Testis (tissue), 3 donors: ENCODE results near the gene NPDC1. TPM values are rescaled to one million over a fixed set of nuclear protein-coding genes. Genes with fewer than 3 reads are reported as not detected.

Experiments
- DNase-seq: peaks from one replicate; pipeline ENCODE4 v3.0.0-alpha.2; 2019
- H3K27ac ChIP-seq, 2 donors: fragments of 200-600 bp; sonication (generic); one replicate each; pipeline ENCODE4 v1.5.1; 2019
- H3K27me3 ChIP-seq: fragments of 200-600 bp; sonication (generic); one replicate; pipeline ENCODE4 v1.5.1; 2019
- H3K36me3 ChIP-seq: fragments of 200-600 bp; sonication (generic); one replicate; pipeline ENCODE4 v1.5.1; 2017; ENCODE audit warnings: low read depth; ENCODE audit errors: missing control alignments
- H3K4me1 ChIP-seq: fragments of 200-600 bp; sonication (generic); one replicate; pipeline ENCODE4 v1.5.1; 2019
- H3K4me3 ChIP-seq, 2 donors: fragments of 200-600 bp; sonication (generic); one replicate each; pipeline ENCODE4 v1.5.1; 2017 to 2019
- H3K9me3 ChIP-seq: fragments of 200-600 bp; sonication (generic); one replicate; pipeline ENCODE4 v1.5.1; 2017
- POLR2A ChIP-seq: fragments of 450-650 bp; IDR thresholded peaks from one replicate; pipeline ENCODE4 v1.6.1; 2017; ENCODE audit warnings: antibody characterized with exemption, mild to moderate bottlenecking, moderate library complexity
- WGBS, 2 donors: methylation state at CpG; one replicate each; pipeline ENCODE4 v1.1.5; 2018; 5-methylcytosine and 5-hydroxymethylcytosine counted together
- intact Hi-C: fragments of 100-400 bp; cut with DNase I; formaldehyde crosslinking; loops from one replicate; pipeline ENCODE4 v1.15.1; 2023; ENCODE audit warnings: low total_unique reads
- polyA plus RNA-seq: library from polyadenylated mRNA; stranded (reverse); fragments of 350-450 nt; fragmentation: Illumina TruSeq; extraction: RNeasy Lipid Tissue Mini Kit (QIAGEN cat#74804); gene quantifications from one replicate; pipeline ENCODE4 v1.2.3, GENCODE V29; 2014; ENCODE audit warnings: low read depth, low replicate concordance; ENCODE audit not compliant: insufficient read depth
- total RNA-seq, 2 donors: library from RNA; depleted of rRNA; stranded (reverse); fragments of >200 nt; gene quantifications; one replicate each; pipeline ENCODE4 v1.2.3, GENCODE V29; 2016
- TF ChIP-seq, protein P1 (sequence below), 3 experiments: fragments of 450-650 bp in 2 of 3; fragments of 200-600 bp in 1 of 3; sonication (generic) in 1 of 3; IDR thresholded peaks; one replicate each; pipeline ENCODE4 v1.5.1; 2016 to 2019; ENCODE audit warnings: antibody characterized with exemption in 3 of 3, mild to moderate bottlenecking in 2 of 3, moderate library complexity in 1 of 3

NPDC1 gene
- total and polyA plus RNA-seq, 3 donors from 2014 or later: 47.7 to 103 (median 75.9) TPM

DNA sequence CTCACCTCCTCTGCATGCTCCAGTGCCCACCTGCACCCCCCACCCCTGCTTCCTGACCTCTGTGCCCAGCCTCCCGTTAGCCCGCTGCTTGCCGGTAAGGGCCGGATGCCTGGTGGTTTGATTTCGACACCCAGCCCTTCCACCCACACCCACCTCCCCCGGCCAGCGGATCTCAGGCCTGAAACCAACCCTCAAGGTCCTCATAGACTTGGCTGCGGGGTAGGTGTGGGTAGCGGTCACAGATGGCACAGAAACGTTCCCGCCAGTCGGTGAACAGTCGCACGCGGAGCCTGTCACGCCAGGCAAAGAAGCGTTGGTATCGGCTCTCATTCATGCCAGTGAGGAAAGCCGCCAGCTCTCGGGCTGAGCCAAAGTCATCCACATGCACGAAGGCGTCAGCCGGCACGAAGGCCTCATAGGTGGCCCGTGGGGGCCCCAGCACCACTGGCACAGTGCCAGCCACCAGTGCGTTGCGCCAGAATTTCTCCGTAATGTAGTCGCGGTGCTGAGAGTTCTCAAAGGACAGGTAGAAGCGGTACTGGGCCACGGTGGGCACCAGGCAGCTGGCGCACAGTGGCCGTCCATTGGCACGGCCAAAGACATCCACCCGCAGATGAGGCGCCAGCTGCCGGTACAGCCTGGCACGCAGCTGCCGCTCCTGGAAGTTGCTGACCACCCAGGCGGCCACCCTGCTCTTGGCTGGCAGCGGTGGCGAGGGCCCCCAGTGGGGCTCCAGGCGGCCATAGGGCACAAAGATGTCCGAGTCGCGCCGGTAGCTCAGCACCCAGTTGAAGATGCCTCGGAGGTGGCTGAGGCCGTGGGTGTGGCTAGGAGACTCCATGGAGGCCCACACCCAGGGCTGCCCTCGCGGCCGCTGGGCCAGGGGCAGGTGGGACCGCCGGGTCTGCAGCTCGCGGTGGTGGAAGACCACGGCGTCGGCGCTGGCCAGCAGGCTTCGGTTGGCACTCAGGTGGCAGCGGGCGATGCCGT is 15.1 kb downstream of the NPDC1 start:
- Histone ChIP-seq H3K9me3 (no peaks in the 10 kb centered on the region), H3K27me3 (no peaks in the 10 kb centered on the region), H3K27ac (no peak overlapping the region), H3K4me3 (no peak overlapping the region), H3K4me1 (peaks cover 34% of the 10 kb centered on the region), H3K36me3 (no peaks in the 10 kb centered on the region)
- 89 to 90% methylated on average over 10 to 61 of the region's 65 CpGs for WGBS, 2 donors
- TF ChIP-seq POLR2A: no peak
- TF ChIP-seq, protein P1, sequence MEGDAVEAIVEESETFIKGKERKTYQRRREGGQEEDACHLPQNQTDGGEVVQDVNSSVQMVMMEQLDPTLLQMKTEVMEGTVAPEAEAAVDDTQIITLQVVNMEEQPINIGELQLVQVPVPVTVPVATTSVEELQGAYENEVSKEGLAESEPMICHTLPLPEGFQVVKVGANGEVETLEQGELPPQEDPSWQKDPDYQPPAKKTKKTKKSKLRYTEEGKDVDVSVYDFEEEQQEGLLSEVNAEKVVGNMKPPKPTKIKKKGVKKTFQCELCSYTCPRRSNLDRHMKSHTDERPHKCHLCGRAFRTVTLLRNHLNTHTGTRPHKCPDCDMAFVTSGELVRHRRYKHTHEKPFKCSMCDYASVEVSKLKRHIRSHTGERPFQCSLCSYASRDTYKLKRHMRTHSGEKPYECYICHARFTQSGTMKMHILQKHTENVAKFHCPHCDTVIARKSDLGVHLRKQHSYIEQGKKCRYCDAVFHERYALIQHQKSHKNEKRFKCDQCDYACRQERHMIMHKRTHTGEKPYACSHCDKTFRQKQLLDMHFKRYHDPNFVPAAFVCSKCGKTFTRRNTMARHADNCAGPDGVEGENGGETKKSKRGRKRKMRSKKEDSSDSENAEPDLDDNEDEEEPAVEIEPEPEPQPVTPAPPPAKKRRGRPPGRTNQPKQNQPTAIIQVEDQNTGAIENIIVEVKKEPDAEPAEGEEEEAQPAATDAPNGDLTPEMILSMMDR (IDR thresholded peaks at IDR 0.05): no peak
- no peak for DNase-seq
- intact Hi-C loops: loop anchor here (10.0 kb wide), 1 partner anchor 196 kb away; no protein-coding TSS in a partner anchor

DNA sequence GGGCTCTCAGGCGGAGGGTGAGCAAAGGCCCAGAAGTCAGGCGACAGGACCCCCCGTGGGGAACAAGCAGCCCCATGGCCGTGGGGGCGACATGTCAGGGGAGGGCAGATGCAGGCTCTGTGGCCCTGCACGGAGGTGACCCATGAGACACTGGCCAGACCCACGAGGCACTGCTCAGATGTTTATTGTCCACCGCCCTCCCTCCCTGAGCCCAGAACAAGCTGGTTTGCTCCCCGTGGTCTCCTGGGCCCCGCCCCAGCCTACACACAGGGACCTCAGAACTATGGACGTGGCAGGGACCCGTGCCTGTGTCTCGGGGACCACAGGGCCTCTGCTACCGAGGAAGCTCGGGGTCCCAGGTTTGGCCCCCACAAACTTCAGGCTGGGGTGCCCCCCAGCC is 16.0 kb downstream of the NPDC1 start:
- Histone ChIP-seq H3K27me3 (no peaks in the 10 kb centered on the region), H3K36me3 (no peaks in the 10 kb centered on the region), H3K4me3 (no peak overlapping the region), H3K9me3 (no peaks in the 10 kb centered on the region), H3K27ac (no peak overlapping the region), H3K4me1 (peaks cover 35% of the 10 kb centered on the region)
- intact Hi-C loops: loop anchor here (10.0 kb wide), 1 partner anchor 195 kb away; no protein-coding TSS in a partner anchor
- DNase-seq: no peak
- WGBS, 2 donors: 89 to 93% methylated on average over 5 to 15 of the region's 15 CpGs
- TF ChIP-seq, protein P1 (IDR thresholded peaks at IDR 0.05): no peak
- no peak for TF ChIP-seq POLR2A

DNA sequence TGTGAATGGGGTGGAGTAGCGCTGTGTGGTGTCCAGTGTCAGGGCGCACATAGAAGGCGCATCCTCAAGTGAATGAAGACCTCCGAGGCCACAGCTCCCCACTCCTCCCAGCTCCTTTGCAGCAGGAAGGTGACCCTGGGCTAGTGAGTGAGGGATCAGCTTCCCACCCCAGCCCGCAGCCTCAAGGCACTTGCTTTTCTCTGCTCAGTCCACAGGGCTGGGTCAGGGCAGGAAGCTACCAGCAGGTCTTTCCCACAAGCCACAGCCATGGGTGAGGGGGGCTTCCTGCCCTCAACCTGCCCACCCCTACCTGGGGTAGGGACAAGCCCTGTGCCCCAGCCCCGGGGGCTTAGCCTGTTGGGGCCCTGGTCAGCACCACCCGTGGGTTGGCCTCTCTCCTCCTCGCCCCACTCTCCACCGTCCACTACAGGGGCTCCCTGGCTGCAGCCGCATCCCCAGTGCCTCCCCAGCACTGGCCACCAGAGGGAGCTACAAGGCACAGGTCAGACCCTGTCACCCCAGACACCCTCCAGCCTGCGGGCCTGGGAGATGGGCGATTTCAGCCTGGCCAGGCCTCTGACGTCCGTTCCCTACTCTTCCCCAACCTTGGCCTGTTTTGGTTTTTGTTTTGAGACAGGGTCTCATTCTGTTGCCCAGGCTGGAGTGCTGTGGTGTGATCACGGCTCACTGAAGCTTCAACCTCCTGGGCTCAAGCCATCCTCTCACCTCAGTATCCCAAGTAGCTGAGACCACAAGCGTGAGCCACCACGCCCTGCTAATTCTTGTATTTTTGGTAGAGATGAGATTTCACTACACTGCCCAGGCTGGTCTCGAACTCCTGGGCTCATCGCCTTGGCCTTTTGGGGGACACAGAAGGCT is 16.7 kb downstream of the NPDC1 start:
- no peak overlapping the region for H3K27ac ChIP-seq
- no peaks in the 10 kb centered on the region for H3K36me3 ChIP-seq
- intact Hi-C loops: loop anchor here (5.0 kb wide), 1 partner anchor 242 kb away; no protein-coding TSS in a partner anchor
- TF ChIP-seq, protein P1 (IDR thresholded peaks at IDR 0.05): peak; percentile 78 to 87 (median 82)
- no peak for TF ChIP-seq POLR2A
- H3K4me3 ChIP-seq: peak overlapping the region in 1 of 2 donors; percentile 60
- DNase-seq: peak; percentile 83
- peaks cover 28% of the 10 kb centered on the region for H3K4me1 ChIP-seq
- WGBS, 2 donors: 40 to 43% methylated on average over 17 to 18 of the region's 19 CpGs
- H3K9me3 ChIP-seq: no peaks in the 10 kb centered on the region
- no peaks in the 10 kb centered on the region for H3K27me3 ChIP-seq

DNA sequence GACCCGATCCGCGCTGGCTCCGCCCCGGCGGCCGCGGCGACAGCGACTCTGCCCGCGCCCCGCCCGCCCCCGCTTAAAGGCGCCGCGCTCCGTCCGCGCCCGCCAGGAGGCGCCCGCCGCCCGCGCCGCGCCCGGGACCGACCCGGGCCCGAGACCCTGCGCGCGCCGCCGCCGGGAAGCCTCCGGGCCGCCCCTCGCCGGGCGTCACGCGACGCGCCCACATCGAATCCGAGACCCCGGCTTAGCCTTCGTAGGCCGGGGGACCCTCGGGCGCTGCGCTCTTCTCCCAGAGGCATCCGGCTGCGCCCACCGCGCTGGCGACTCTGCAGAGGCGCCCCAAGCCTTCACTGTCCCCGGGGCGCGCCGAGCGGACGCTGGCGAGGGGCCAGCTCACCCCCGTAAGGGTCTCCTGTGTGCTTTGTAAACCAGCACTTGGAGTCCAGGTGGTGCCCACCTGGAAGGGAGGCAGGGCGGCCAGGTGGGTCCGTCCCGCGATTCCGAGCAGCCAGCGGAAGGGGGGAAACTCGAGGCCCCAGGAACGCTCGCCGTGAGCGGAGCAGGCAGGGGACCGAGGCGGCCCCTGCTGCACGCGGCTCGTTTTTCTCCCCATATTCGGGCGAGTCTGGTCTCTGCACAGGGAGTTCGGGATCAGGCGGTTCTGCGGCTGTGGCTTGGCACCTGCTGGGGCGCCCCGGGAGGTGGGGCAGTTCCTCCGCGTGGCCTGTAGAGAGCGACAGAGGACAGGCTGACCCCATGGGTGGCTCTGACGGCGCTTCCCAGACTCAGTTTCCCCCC is 17.5 kb downstream of the NPDC1 start:
- WGBS, 2 donors: 0% methylated on average over 42 of the region's 98 CpGs; no CpG with 5 or more reads in 1 of the 2 donors
- H3K36me3 ChIP-seq: no peaks in the 10 kb centered on the region
- H3K27ac ChIP-seq: no peak overlapping the region
- no peaks in the 10 kb centered on the region for H3K9me3 ChIP-seq
- peaks cover 28% of the 10 kb centered on the region for H3K4me1 ChIP-seq
- H3K4me3 ChIP-seq: peak overlapping the region; percentile 56 to 60
- DNase-seq: peak; percentile 71
- TF ChIP-seq POLR2A: no peak
- TF ChIP-seq, protein P1 (IDR thresholded peaks at IDR 0.05): peak in 1 of 3 experiments; percentile 67
- intact Hi-C loops: loop anchor here (5.0 kb wide), 1 partner anchor 241 kb away; no protein-coding TSS in a partner anchor
- H3K27me3 ChIP-seq: no peaks in the 10 kb centered on the region
